GM19452 (cell line): ENCODE data around the gene RNF44.
"Not testable (repeated sequence)": the region's sequence is repeated elsewhere in the genome, so short reads cannot be mapped to it uniquely, and the experiment has no call there.

Source experiments
- ATAC-seq: cut with Tn5 transposase; IDR thresholded peaks from one replicate; pipeline ENCODE4 v1.9.1; 2021; ENCODE audit not compliant: unreplicated experiment

RNF44 gene

DNA sequence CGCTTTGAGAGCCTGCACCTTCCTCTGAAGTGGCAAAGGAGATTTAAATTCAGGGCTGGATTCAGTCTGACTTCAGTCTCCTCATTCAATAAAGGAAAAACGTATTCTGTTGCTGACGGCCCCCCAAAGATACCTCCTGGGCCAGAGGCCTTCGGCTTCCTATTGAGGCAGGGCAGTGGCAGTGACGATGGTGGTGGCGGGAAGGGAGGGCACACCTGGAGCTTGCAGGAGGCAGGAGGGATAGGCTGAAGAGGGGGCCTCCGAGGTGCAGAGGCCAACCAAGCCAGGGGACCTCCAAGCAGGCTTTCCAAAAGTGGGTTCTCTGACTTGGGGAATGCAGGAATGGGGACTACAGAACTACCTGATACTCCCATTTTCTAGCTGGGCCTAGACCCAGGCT, 15.9 kb downstream of the RNF44 start:
- ATAC-seq = no peak

DNA sequence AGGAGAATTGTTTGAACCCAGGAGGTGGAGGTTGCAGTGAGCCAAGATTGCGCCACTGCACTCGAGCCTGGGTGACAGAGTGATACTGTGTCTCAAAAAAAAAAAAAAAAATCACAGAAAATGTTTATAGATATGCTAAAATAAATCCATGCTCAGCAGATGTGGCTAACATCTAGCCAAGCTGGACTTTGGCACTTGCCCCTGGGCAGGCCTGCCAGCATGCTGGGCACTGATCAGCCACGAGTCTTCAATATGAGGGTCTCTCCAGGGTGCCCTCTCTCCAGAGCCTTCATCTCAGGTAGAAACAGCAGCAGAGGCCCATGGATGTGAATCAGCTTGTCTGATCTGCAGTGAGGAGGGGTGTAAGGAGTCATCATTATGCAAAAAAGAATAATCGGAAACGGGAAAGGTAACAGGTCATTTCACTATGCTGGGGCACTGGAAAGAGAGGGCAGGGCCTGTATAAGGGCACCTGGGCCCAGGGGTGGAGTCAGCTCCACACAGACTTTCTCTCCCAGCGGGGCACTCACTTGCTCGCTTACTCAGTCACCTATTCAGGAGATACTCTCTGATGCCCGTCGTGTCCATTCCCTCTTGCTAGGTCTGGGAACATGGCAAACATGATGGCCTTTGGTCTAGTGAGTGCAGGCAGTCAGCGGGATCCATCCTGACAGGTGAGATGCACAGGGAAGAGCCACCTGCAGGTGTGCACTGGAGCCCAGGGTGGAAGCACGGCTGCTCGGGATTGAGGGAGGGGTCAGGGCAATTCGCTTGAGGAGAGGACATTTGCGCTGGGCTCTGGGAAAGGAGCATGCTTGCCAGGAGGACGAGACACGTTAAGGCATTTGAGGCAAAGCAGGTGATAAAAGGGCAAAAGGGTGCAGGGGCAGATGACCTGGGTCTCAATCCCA, 17.1 kb downstream of the RNF44 start:
- ATAC-seq = no peak

DNA sequence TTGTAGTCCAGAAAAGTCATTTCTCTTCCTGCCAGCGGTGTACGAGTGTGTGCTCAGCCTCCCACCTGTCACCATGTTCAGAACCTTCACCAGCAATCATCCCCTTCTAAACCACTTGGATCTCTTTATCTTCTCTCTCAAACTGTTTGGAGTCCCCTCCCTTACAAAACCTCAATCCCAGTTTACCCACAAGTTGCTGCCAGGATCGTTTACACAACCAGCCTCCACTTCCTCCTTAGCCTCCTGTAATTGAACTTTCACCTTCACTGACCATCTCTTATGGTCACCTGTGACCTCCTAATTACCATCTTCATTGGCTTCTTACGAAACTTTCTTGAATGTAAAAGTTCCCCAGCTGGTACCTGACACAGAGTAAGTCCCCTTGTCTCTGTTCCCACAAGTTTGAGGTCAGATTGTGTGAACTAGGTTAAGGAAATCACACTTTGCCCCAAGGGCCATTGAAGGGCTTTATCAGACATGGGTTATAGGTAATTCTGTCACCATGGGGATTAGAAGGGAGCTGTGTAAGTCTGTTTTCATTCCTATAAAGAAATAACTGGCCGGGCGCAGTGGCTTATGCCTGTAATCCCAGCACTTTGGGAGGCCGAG, 20.0 kb downstream of the RNF44 start:
- no peak for ATAC-seq

DNA sequence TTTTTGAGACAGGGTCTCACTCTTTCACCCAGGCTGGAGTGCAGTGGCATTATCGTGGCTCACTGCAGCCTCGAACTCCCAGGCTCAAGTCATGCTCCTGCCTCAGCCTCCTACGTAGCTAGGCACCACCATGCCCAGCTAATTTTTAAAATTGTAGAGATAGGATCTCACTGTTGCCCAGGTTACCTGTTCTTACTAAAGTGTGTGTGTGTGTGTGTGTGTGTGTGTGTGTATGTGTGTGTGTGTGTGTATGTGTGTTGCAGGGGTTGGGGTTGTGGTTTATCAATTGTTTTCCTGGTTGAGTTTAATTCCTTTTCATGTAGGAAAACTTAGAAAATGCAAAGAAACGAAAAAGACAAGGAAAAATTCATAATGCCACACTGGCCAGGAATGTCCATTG, 21.8 kb downstream of the RNF44 start:
- ATAC-seq = no peak

DNA sequence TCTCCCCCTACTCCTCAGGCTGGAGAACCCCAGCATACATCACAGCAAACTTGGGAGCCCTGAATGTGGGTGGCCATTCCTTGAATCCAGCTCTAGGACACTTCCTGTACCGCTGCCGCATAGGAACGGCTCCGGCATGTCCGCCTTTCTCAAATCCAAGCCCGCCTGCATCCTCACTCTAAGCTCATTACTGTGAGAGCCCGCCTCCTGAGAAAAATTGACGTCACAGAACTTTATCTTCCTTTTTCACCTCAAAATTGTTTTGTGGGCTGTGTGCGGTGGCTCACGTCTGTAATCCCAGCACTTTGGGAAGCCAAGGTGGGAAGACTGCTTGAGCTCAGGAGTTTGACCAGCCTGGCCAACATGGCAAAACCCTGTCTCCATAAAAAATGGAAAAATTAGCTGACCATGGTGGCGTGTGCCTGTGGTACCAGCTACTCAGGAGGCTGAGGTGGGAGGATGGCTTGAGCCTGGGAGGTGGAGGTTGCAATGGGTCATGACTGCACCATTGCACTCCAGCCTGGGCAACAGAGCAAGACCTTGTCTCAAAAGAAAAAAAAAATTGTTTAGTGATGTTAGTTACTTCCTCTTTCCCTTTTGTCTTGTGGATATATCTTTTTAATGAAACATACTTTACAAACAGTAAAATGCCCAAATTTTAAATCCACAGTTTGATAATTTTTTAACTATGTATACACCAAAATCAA, 22.8 kb downstream of the RNF44 start:
- no peak for ATAC-seq

DNA sequence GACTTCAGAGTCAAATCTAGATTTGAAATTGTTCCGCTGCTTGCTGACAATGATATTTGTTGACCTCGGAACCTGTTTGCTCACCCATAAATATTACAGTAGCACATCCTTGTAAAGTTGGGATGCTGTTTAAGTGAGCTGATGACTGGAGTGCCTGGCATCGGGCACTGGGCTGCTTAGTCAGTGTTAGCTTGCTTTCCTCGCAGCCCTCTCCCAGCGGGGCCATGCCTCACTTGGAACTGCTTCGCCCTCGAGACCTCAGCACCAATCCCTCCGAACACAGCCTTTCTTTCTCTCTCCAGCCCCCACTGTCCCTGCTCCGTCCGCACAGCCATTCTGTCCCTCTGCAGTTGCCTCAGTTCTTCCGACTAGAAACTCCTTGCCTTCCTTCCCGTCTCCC, 23.4 kb downstream of the RNF44 start:
- no peak for ATAC-seq

DNA sequence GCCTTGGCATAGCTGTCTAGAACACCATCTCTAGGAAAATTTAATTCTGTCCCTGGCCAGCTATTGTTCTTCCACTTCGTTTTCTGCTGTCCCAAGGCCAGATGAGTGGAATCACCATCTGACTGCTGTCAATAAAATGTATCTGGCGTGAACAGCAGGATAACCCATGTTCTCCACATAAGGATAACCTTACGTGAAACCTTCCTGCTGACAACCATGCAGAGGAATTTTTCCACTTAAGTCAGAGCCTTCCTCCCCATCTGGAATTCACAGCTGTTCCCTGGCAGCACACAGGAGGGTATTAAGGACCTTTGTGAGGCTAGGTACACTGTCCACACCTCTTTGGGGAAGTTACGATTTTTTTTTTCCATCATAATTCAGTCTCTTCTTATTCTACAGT, 28.6 kb downstream of the RNF44 start:
- no peak for ATAC-seq

DNA sequence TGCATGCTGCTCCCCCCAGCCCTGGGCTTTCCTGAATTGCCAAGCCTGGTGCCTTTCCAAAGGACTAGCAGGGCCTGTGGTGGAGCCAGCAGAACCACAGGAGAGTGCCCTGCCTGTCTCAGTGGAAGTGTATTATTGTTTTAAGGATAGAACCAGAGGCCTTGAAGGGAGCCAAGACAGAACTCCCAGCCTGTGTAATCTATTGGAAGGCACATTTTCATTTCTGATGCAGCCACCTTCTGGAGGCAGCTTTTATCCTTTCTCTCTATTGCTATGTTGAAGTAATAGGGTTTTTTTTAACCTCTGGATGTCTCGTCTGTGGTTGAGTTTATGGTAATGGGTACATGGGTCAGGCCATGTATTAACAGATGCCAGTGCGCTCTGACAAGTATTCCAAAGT, 29.3 kb downstream of the RNF44 start:
- ATAC-seq = no peak

DNA sequence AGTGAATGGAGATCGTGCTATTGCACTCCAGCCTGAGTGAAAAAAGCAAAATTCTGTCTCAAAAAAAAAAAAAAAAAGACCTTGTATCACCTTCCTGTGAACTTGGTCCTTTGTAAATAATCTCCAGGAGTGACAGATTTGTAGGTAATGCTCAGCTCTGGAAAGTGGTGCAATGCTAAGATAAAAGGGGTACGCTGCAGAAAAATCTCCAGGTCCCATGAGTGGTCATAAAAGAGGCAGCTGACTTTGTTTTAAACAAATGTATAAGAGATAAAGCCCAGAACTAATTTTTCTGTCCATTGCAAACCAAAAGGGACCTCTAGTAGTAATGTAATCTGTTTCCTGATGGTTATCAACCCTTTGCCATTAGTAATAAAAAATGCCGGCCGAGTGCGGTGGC, 33.7 kb downstream of the RNF44 start:
- ATAC-seq = no peak

DNA sequence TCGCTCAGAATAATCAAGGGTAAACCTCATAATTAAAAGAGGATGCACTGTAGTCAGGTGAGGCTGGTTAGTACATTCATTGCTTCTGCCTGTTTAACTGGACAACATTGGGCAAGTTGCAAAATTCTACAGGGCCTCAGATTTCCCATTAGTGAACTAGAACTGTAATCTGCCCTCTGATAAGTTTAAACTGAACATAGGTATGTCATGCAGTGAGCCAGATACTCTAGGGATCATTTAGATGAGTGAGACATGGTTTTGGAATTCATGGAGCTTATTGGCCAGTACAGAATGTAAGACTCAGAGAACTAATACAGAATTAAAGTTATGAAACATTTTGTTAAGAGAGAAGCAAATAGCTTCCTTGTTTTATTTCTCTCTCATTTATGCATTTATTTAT, 35.9 kb downstream of the RNF44 start:
- ATAC-seq = no peak

DNA sequence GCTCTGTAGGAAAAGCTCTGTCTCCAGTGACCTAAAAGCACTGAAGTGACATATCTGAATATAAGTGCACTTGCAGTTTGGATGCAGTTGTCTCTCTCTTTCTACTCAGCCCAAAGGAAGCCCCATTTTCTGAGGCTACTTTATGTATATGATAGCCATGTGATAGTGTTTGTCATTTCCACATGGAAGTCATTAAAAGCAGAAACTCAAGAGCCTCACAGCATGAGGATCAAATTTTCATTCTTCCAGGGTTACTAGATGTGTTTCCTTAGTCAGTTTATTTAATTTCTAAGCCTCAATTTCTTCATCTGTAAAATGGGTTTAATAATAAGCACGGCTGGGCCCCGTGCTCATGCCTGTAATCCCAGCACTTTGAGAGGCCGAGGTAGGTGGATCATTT, 36.7 kb downstream of the RNF44 start:
- no peak for ATAC-seq

DNA sequence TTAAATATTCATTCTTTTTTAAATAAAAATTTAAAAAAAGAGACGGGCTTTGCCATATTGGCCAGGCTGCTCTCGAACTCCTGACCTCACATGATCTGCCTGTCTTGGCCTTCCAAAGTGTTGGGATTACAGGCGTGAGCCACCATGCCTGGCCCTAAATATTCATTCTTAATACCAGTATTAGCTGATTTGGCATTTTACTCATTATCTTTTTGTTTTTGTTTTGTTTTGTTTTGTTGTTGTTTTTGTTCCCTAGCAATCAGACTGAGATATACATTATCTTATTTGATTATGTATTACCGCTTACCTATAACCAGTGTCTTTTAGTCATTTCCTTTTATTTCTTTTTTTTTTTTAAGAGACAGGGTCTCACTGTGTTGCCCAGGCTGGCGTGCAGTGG, 37.9 kb downstream of the RNF44 start:
- no peak for ATAC-seq

DNA sequence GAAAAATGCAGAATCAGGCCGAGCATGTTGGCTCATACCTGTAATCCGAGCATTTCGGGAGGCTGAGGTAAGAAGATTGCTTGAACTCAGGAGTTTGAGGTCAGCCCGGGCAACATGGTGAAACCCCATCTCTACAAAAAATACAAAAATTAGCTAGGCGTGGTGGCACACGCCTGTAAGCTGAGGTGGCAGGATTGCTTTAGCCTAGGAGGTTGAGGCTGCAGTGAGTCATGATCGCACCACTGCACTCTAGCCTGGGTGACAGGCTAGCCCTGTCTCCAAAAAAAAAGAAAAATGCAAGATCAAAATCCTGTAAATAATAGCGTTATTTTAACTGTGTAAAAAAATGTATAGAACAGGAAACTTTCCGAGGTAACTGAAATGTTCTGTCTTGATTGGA, 39.4 kb downstream of the RNF44 start:
- ATAC-seq = no peak

DNA sequence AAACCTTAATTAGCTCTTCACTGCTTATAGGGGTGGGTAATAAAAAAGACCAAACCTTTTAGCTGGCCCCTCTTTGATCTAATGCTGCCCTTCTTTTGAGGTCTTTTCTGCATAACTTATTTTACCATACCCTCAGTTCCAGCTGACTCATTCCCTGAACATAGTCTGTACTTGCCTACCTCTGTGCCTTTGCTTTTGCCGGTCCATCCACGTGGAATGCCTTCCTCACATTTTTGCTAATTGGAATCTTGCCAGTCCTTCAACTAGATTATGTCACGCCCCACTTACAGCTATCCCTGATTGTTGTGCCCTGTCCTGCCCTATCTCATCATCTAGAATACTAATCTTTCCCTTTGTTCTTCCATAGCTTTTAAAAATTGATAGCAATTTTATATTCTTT, 44.8 kb downstream of the RNF44 start:
- no peak for ATAC-seq

DNA sequence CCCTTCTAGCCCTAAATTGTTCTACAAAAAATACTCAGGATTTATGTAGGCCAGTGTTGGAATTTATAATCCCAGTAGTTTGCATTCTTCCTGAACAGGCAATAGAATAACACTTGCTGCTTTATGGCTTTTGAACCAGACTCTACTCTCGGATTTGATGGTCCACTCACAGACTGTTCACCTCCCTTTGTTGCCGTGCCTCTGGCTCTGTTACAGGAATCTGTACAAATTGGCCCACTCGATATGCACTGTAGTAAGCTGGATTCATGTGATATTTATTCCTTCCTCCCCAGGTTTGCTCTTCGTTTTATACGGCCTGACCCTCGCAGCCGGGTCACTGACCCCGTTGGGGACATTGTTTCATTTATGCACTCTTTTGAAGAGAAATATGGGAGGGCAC, 45.3 kb downstream of the RNF44 start:
- no peak for ATAC-seq

DNA sequence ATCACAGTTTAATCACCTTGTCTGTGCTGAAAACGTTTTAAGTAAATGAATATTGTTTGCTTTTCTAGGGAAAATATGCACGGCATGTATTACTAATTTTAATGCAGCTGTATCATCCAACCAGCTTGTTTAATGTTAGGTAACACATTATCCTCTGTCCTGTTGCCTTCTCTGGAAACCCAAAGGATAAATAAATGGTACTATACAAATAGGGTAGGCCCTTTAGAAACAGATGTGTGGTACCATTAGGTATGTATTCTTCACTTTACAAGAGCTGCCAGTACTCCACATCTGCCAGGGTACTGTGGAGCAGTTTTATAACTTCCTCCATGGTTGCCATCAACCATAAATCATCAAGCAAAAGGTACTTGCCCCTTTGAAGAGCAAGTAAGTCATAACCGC, 46.1 kb downstream of the RNF44 start:
- ATAC-seq = no peak

DNA sequence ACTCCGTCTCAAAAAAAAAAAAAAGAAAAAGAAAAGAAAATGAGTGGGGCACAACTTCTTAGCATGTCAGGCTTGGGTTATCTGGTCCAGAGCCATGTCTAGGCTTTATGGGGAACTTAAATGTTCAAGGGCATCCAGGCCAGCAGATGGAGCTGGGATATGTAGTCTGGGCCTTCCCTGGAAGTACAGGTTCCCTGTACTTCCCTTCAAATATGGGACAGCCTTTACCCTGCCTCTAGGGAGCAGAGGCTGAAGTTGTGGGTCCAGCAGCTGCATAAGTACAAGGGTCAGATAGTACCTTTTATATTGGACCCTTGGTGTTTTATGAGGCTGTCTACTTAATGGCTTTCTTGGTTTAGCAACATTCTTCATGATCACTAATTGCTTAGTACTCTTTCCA, 46.9 kb downstream of the RNF44 start:
- ATAC-seq = no peak

DNA sequence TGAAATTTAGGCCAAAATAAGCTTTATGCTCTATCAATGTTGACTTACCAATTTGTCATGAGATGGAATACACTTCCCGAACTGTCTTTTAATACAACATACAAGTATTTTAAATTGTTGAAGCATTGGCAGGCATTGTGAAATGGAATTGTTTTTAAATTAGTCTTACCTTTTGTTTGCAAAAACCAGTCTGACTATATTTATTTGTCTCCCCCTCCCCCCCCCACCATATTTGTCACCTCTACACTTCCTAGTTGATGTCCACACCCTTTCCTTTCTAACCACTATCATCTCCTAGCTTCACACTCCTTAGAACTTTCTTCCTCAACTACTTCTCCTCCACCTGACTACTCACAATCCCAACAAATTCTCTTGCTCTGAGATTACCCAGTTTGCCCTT, 48.1 kb downstream of the RNF44 start:
- no peak for ATAC-seq

DNA sequence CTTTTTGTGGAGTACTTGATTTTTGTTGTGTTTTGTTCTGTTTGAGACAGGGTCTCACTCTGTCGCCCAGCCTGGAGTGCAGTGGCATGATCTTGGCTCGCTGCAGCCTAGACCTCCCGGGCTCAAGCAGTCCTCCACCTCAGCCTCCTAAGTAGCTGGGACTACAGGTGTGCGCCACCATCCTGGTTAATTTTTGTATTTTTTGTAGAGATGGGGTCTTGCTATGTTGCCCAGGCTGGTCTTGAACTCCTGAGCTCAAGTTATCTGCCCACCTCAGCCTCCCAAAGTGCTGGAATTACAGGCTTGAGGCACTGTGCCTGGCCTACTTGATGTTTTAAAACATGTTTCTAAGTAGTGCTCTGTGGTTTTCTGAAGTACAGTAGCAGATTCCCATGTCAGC, 50.0 kb downstream of the RNF44 start:
- ATAC-seq = not testable (repeated sequence)

DNA sequence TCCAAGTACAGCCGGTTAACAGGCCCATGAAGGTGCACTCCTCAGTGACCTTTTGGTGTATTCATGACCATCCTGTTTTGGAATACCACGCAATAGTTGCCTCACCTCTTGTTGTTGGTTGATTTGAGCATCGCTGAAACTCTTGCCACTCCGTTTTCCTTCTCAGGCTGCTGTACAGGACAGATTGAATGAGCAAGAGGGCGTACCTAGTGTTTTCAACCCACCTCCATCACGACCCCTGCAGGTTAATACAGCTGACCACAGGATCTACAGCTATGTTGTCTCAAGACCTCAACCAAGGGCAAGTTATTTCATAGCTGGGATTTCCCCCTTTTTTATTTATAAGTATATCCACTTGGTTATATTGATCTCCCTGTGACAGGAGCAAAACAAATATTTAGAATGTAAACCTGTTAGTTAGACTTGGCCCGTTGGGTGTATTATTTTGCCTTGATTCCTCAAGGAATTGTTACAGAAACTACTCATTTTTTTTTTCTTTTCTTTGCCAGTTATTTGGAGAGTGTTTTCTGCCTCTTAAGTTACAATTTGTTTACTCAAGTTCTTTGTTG, 50.9 kb downstream of the RNF44 start:
- ATAC-seq = no peak

DNA sequence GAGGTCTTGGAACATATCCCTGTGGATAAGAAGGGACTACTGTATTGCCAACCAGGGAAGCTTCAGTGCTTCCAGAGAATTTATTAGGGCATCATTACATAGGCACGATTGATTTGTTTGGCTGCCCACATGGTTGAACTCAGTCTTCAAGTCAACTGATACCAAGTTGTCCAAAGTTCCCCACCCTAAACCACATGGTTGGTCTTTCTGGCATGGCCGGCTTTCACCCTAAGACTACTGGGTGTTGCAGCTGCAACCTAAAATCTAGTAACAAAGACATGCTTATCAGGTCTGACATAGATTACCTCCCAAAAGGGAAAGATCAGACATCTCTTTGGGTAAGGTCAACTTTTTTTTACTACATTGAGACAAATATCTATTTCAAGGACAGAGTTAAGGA, 52.0 kb downstream of the RNF44 start:
- ATAC-seq = no peak

DNA sequence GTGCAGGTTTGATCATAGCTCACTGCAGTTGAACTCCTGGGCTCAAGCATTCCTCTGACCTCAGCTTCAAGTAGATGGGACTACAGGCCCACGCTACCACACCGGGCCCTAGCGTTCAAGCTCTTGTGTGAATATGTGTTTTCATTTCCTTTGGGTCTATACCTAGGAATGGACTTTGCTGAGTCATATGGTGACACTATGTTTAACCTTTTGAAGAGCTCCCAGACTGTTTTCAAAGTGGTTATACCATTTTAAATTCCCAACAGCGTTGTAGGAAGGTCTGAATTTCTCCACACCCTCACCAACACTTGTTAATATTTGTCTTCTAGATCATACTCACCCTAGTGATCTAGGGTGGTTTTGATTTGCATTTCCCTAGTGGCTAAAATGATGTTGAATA, 55.5 kb downstream of the RNF44 start:
- no peak for ATAC-seq
